Activated CD8-positive, alpha-beta T cell treated with anti-CD3 and anti-CD28 coated beads for 36 hours (primary cell): ENCODE measurements around the gene MTR. TPM values are rescaled to one million over a fixed set of nuclear protein-coding genes. Genes with fewer than 3 reads are reported as not detected.

Experiments
- ATAC-seq: fragments of 200-7000 bp; cut with Tn5 transposase; one replicate; pipeline ENCODE4 v1.10.0; 2021; ENCODE audit warnings: mild to moderate bottlenecking, moderate library complexity
- CTCF ChIA-PET: fragments of 350-600 bp; sonication (Branson Sonifier 250); formaldehyde crosslinking; loops from one replicate; lab custom pipeline; 2021; ENCODE audit warnings: antibody characterized with exemption; lab: Charles Lee
- POLR2A ChIA-PET: fragments of 350-600 bp; sonication (Branson Sonifier 250); formaldehyde crosslinking; loops from one replicate; lab custom pipeline; 2021; ENCODE audit warnings: antibody characterized with exemption; lab: Charles Lee
- DNase-seq: peaks from one replicate; pipeline ENCODE4 v3.0.0-alpha.2; 2020
- H3K27ac Mint-ChIP-seq: one replicate; pipeline ENCODE4 v1.8.0; 2021; ENCODE audit warnings: mild to moderate bottlenecking, mixed read lengths
- H3K27me3 Mint-ChIP-seq: one replicate; pipeline ENCODE4 v1.8.0; 2021; ENCODE audit warnings: mixed read lengths
- H3K36me3 Mint-ChIP-seq: one replicate; pipeline ENCODE4 v1.8.0; 2021; ENCODE audit warnings: low read depth, mixed read lengths
- H3K4me1 Mint-ChIP-seq: one replicate; pipeline ENCODE4 v1.8.0; 2021; ENCODE audit warnings: low read depth, mixed read lengths
- H3K4me3 Mint-ChIP-seq: one replicate; pipeline ENCODE4 v1.8.0; 2021; ENCODE audit warnings: mild to moderate bottlenecking, moderate library complexity, mixed read lengths
- H3K9me3 Mint-ChIP-seq: one replicate; pipeline ENCODE4 v1.8.0; 2021; ENCODE audit warnings: mixed read lengths
- CTCF ChIP-seq: fragments of 200-600 bp; IDR thresholded peaks from one replicate; pipeline ENCODE4 v1.8.0; 2022; ENCODE audit warnings: antibody characterized with exemption, mild to moderate bottlenecking
- intact Hi-C: fragments of 100-400 bp; cut with micrococcal nuclease; formaldehyde crosslinking; loops from one replicate; pipeline ENCODE4 v1.10.0; 2022
- total RNA-seq, 2 experiments: library from RNA; stranded (reverse); gene quantifications; one replicate each; pipeline ENCODE4 v1.2.3, GENCODE V29; 2021

MTR gene
- total RNA-seq, 2 experiments from 2014 or later: 72.4 to 72.7 TPM

GRCh38 chr1:236767276-236767675 is 27.8 kb upstream of the MTR start:
- intact Hi-C loops: no loop called here
- no peak overlapping the region for H3K27ac Mint-ChIP-seq
- H3K27me3 Mint-ChIP-seq: peaks cover 10% of the 10 kb centered on the region
- TF ChIP-seq CTCF: no peak
- H3K4me1 Mint-ChIP-seq: no peaks in the 10 kb centered on the region
- H3K4me3 Mint-ChIP-seq: no peak overlapping the region
- no peaks in the 10 kb centered on the region for H3K9me3 Mint-ChIP-seq
- no peak for ATAC-seq
- DNase-seq: no peak
- H3K36me3 Mint-ChIP-seq: no peaks in the 10 kb centered on the region
- CTCF ChIA-PET: interaction anchor here (1.8 to 3.1 kb wide), 2 partner anchors 8 to 13 kb away, joined by 6 to 24 read pairs; no protein-coding TSS in a partner anchor
- POLR2A ChIA-PET: interaction anchor here (1.0 kb wide), 1 partner anchor 134 kb away, joined by 3 read pairs; no protein-coding TSS in a partner anchor

- no peak overlapping the region for H3K4me3 Mint-ChIP-seq
- peaks cover 10% of the 10 kb centered on the region for H3K27me3 Mint-ChIP-seq
- no peak overlapping the region for H3K27ac Mint-ChIP-seq
- DNase-seq (no peak), ATAC-seq (no peak)
- H3K9me3 Mint-ChIP-seq: no peaks in the 10 kb centered on the region
- ChIA-PET POLR2A (no interaction called here), CTCF (interaction anchor here (1.8 to 3.1 kb wide), 2 partner anchors 9 to 15 kb away, joined by 6 to 24 read pairs; no protein-coding TSS in a partner anchor)
- H3K4me1 Mint-ChIP-seq: no peaks in the 10 kb centered on the region
- H3K36me3 Mint-ChIP-seq: no peaks in the 10 kb centered on the region
- intact Hi-C loops: no loop called here
- TF ChIP-seq CTCF: no peak
Observed at GRCh38 chr1:236768601-236769000, 26.5 kb upstream of the MTR start.

- intact Hi-C loops: no loop called here
- DNase-seq: no peak
- ChIA-PET POLR2A (interaction anchor here (1.5 kb wide), 1 partner anchor 9 kb away, joined by 3 read pairs; no protein-coding TSS in a partner anchor), CTCF (interaction anchor here (1.0 kb wide), 1 partner anchor 15 kb away, joined by 4 read pairs; no protein-coding TSS in a partner anchor)
- H3K4me3 Mint-ChIP-seq: no peak overlapping the region
- no peak overlapping the region for H3K27ac Mint-ChIP-seq
- H3K36me3 Mint-ChIP-seq: no peaks in the 10 kb centered on the region
- H3K4me1 Mint-ChIP-seq: no peaks in the 10 kb centered on the region
- ATAC-seq: no peak
- no peak for TF ChIP-seq CTCF
- H3K27me3 Mint-ChIP-seq: peaks cover 13% of the 10 kb centered on the region
- H3K9me3 Mint-ChIP-seq: peaks cover 5% of the 10 kb centered on the region
Observed at GRCh38 chr1:236773919-236774318, 21.2 kb upstream of the MTR start.

- DNase-seq: no peak
- Mint-ChIP-seq H3K9me3 (peaks cover 10% of the 10 kb centered on the region), H3K4me3 (no peak overlapping the region), H3K27ac (no peak overlapping the region), H3K27me3 (peaks cover 9% of the 10 kb centered on the region), H3K4me1 (no peaks in the 10 kb centered on the region), H3K36me3 (no peaks in the 10 kb centered on the region)
- intact Hi-C loops: no loop called here
- ChIA-PET POLR2A (no interaction called here), CTCF (no interaction called here)
- TF ChIP-seq CTCF: no peak
- no peak for ATAC-seq
Observed at GRCh38 chr1:236774926-236775325, 20.2 kb upstream of the MTR start.

GRCh38 chr1:236779312-236779711 is 15.8 kb upstream of the MTR start:
- CTCF ChIA-PET: interaction anchor here (1.0 kb wide), 1 partner anchor 20 kb away, joined by 3 read pairs; no protein-coding TSS in a partner anchor

More at GRCh38 chr1:236779312-236779711, 15.8 kb upstream of the MTR start:
- ATAC-seq: no peak
- Mint-ChIP-seq H3K4me1 (no peaks in the 10 kb centered on the region), H3K36me3 (no peaks in the 10 kb centered on the region), H3K4me3 (no peak overlapping the region), H3K9me3 (peaks cover 10% of the 10 kb centered on the region), H3K27ac (no peak overlapping the region), H3K27me3 (peaks cover 9% of the 10 kb centered on the region)
- intact Hi-C loops: no loop called here
- DNase-seq: no peak
- no peak for TF ChIP-seq CTCF
- POLR2A ChIA-PET: no interaction called here
